DMS153 treated with DMSO at 0.1 percent for 48 hours (cell line): Measurements from ENCODE around the gene CSN2.

ENCODE experiments used
- DNase-seq: peaks from one replicate; lab custom pipeline; 2025; ENCODE audit not compliant: unreplicated experiment; lab: John Stamatoyannopoulos, UW

Gene CSN2

DNA sequence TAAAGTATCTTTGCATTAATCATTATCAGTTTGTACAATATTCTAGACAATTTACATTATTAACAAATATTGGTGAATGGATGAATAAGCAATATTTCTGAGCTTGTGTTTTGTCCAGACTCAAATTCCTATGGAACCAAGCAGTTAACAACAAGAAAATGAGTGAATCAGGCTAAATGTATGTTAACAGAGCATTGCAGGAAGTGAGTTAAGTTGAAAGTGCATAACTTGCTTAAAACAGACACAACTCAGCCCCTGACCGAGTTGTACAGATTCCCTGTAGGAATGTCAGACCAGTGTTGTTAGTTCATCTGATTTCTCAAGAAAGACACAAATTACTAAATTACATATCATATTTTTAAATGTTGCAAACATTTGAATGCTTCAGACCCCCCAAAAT lies 58.4 kb downstream of the CSN2 start:
- DNase-seq: no peak
